IPS DF 4.7 (cell line): ENCODE data around the gene TIMP4.

Source experiments
- DNase-seq: peaks from one replicate; pipeline ENCODE4 v3.0.0-alpha.2; 2013; ENCODE audit warnings: low spot score; ENCODE audit errors: extremely low read depth

TIMP4 gene

GRCh38 chr3:12186046-12186445 is 27.3 kb upstream of the TIMP4 start:
- DNase-seq = no peak

DNA sequence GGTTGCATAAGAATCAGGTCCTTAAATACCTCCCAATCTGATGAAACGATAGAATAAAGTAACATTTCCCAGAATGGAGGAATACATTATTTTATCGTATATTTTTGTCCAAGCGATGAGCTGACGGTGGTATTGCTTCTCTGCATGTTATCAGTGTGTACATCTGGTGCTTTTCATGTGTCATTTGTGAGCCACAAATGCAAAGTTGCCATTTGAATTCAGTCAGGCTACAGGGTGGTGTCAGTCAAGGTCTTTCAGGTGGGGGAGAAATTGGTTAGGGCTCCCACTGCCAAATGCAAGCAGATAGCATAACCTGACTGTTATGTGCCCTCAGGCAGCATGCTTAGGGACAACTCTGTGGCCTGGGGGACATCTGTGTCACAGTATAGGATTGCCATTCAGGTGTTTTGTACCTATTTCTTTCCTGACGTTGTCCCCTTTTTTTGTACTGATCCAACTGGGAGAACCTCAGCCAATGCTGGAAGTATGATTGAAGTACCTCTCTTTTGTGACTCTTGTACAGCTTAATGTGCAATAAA is 26.5 kb upstream of the TIMP4 start:
- DNase-seq = no peak

GRCh38 chr3:12184541-12184940 is 25.8 kb upstream of the TIMP4 start:
- DNase-seq = no peak

GRCh38 chr3:12182687-12183441 is 24.2 kb upstream of the TIMP4 start:
- DNase-seq = no peak

DNA sequence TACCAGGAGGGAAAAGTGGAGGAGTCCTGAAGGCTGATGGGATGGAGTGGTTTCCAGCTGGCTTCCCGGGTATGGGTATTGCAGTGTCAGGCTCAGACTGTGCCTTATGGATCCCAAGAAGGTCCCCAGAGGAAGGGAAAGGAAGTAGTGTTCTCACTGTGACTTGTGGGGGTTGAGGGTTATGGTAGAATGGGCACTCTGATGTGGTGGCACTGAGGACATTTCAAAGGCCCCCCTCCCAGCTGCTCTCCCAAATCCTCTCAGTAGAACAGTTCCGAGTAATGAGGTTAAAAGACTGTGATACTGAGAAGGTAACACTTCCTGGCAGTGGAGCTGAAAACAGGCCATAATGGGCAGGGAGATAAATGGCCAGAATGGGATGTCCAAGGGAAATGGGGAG is 23.1 kb upstream of the TIMP4 start:
- DNase-seq = no peak

DNA sequence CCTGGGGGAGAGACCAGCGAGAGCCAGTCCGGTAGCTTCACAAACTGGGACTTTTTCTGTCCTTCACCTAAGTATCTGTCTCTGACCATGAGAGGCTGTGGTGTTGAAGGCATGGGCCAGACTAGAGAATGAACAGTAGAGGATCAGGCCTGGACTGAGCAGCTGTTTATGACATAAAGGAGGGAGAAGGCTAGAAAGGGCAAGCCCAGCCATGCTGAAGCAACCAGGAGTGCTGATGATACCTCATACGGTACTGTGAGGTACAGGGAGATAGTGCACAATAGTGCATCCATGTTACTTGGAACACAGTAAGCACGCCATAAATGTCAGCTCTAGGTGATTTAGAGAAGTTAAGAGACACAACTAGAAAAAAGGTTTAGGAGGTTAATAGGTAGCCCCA is 22.6 kb upstream of the TIMP4 start:
- DNase-seq = no peak

GRCh38 chr3:12180631-12181030 is 21.9 kb upstream of the TIMP4 start:
- DNase-seq = no peak

DNA sequence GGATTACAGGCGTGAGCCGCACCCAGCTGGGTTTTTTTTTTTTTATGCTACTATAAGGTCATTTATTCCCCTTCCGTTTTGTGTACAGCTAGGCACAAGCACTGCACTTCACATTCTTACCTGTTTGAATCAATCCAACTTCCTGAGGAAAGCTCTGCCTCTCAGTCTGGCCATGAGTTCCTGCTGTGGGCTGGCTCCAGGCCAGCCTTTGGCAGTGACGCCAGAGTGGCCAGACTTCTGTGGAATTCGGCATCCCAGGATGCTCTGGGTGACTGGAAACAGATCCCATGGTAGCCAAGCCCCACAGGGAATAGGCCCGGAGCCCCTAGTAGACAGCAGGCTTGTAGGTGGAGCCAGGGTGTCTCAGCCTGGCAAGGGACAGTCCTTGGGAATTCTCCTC is 21.5 kb upstream of the TIMP4 start:
- no peak for DNase-seq

GRCh38 chr3:12179441-12179840 is 20.7 kb upstream of the TIMP4 start:
- no peak for DNase-seq

- DNase-seq = no peak
Measured at GRCh38 chr3:12178091-12178820, 19.5 kb upstream of the TIMP4 start.

DNA sequence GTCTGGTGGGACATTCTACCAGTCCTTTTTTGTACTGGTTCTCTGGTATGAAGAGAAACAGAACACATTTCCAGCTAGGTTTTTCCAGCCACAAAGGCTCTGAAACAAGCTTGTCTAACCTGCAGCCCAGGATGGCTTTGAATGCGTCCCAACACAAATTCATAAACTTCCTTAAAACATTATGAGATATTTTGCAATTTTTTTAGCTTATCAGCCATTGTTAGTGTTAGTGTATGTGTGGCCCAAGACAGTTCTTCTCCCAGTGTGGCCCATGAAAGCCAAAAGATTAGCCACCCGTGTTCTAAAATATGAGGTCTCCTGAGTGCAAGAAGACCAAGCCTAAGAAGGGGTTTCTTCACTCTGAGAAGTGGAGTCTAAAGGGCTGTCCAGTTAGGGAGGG is 18.4 kb upstream of the TIMP4 start:
- no peak for DNase-seq

- peak; percentile 36 for DNase-seq
Measured at GRCh38 chr3:12175844-12176453, 17.2 kb upstream of the TIMP4 start.

DNA sequence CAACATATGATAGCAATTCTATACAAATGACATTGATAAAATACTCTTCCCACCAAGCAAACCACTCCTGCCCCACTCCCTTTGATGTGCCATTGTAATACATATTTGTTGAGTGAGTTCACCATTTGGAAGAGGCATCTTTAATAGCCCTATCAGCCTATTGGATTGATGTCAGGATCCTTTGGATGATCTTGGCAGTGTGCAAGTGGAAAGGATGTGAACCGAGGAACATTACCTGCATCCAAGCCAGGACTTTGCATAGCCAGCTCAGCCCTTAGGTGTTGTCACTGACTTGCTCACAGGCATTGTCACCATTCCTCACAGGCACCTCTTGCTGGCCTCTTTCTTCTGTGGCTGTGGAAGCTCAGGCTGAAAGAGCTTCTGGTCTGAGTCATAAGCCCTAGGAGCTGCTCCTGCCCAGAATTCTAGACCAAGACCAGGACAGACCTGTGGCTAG is 16.5 kb upstream of the TIMP4 start:
- no peak for DNase-seq

GRCh38 chr3:12170207-12170606 is 11.5 kb upstream of the TIMP4 start:
- DNase-seq = no peak

GRCh38 chr3:12165909-12166308 is 7.2 kb upstream of the TIMP4 start:
- no peak for DNase-seq

GRCh38 chr3:12159227-12159601 is 502 bp upstream of the TIMP4 start:
- DNase-seq = peak; percentile 75

- DNase-seq = no peak
Measured at GRCh38 chr3:12157026-12157425, 1.7 kb downstream of the TIMP4 start.

- DNase-seq = no peak
Measured at GRCh38 chr3:12155828-12156227, 2.9 kb downstream of the TIMP4 start.

- DNase-seq = no peak
Measured at GRCh38 chr3:12155264-12155663, 3.4 kb downstream of the TIMP4 start.

DNA sequence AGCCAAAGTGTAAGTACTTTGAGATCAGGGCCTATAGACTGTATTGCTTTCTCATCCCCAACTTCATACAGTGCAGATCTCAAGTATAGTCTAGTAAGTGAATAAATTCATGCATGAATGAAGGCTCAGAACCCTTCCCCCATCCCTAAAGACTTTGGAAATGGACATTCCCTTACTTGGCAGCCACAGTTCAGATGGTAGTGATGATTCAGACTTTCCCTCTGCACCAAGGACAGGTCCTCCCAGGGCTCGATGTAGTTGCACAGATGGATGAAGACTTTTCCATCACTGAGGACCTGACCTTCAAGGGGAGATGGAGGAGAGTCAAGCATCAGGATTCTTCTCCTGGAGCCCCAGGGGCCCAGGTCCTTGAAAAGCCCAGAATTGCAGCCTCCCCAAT is 4.6 kb downstream of the TIMP4 start:
- no peak for DNase-seq

DNA sequence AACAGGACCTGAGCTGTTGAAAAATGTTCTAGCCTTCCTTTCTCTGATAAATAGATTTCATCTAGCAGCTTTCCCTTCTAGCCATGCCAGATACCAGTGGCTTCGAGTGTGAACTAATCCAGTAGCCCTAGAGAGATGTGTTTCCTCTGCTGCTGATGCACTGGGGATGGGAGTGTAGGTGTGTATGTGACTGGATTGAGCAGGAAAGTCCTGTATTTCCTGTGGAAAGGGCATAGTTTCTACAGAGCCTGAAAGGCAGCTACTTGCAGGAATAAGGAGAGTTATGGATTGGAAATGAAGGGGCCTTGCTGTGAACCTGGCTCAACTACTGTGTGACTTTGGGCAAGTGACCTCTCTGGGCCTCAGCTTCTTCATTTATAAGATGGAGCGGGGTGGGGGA is 8.6 kb downstream of the TIMP4 start:
- no peak for DNase-seq

DNA sequence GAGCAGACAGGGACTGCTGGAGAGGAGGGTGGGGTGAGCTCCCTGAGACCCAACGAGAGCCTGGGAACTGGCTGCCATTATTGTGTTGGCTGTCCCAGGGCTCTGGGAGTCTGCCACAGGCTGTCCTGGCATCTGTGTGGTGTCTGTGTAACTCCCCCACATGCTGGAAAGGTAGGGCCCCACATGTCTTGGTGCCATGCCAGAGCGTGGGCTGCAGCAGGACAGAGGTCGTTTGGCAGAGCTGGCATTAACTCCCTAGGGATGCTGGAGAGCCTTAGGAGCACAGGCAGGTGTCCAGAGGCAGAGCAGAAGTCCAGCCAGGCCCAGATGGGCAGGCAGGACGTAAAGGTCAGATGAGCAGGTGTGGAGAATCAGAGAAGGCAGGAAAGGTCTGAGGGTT is 9.7 kb downstream of the TIMP4 start:
- DNase-seq = no peak
